ENCODE results near the gene ATP9B. TPM values are rescaled to one million over a fixed set of nuclear protein-coding genes. Genes with fewer than 3 reads are reported as not detected.

Gene ATP9B
- total RNA-seq, 1 donor from 2014 or later: 22.7 TPM

GRCh38 chr18:79405019-79405780 lies 336.0 kb downstream of the ATP9B start:
- DNase-seq (ENCODE audit: low read depth): no peak
- no peak overlapping the region for H3K4me3 ChIP-seq (ENCODE audit: low read depth, low read length)
- TF ChIP-seq CTCF (conservative IDR thresholded peaks at IDR 0.05; ENCODE audit: low read depth, low read length): no peak

GRCh38 chr18:79405781-79406575 lies 336.8 kb downstream of the ATP9B start:
- no peak for DNase-seq (ENCODE audit: low read depth)
- no peak overlapping the region for H3K4me3 ChIP-seq (ENCODE audit: low read depth, low read length)
- TF ChIP-seq CTCF (conservative IDR thresholded peaks at IDR 0.05; ENCODE audit: low read depth, low read length): no peak

GRCh38 chr18:79406708-79407107 lies 337.5 kb downstream of the ATP9B start:
- H3K4me3 ChIP-seq (ENCODE audit: low read depth, low read length): no peak overlapping the region
- TF ChIP-seq CTCF (conservative IDR thresholded peaks at IDR 0.05; ENCODE audit: low read depth, low read length): no peak
- DNase-seq (ENCODE audit: low read depth): no peak

GRCh38 chr18:79409313-79409712 lies 340.1 kb downstream of the ATP9B start:
- no peak for DNase-seq (ENCODE audit: low read depth)

GRCh38 chr18:79410171-79410641 lies 341.0 kb downstream of the ATP9B start:
- no peak for DNase-seq (ENCODE audit: low read depth)
- no peak for TF ChIP-seq CTCF (conservative IDR thresholded peaks at IDR 0.05; ENCODE audit: low read depth, low read length)
- H3K4me3 ChIP-seq (ENCODE audit: low read depth, low read length): no peak overlapping the region

More at GRCh38 chr18:79409313-79409712, 340.1 kb downstream of the ATP9B start:
- no peak overlapping the region for H3K4me3 ChIP-seq (ENCODE audit: low read depth, low read length)
- no peak for TF ChIP-seq CTCF (conservative IDR thresholded peaks at IDR 0.05; ENCODE audit: low read depth, low read length)

GRCh38 chr18:79410731-79411613 lies 341.8 kb downstream of the ATP9B start:
- H3K4me3 ChIP-seq (ENCODE audit: low read depth, low read length): no peak overlapping the region
- TF ChIP-seq CTCF (conservative IDR thresholded peaks at IDR 0.05; ENCODE audit: low read depth, low read length): no peak
- DNase-seq (ENCODE audit: low read depth): no peak
